Measurements from ENCODE around the gene CENPC. TPM values are rescaled to one million over a fixed set of nuclear protein-coding genes. Genes with fewer than 3 reads are reported as not detected.

The CENPC gene
- polyA plus RNA-seq, 1 of the 3 experiments (the other 2 are of a cell fraction) = 2.2 TPM

GRCh38 chr4:67447873-67448272 is 97.4 kb downstream of the CENPC start:
- no peak overlapping the region for H2AFZ ChIP-seq (ENCODE audit: low read depth)
- TF ChIP-seq GABPA (IDR thresholded peaks at IDR 0.05; ENCODE audit: low read depth) (no peak), RXRA (IDR thresholded peaks at IDR 0.05; ENCODE audit: borderline replicate concordance, low read depth) (no peak), FOSL2 (IDR thresholded peaks at IDR 0.05; ENCODE audit: borderline replicate concordance, low read depth) (no peak), EZH2phosphoT487 (IDR thresholded peaks at IDR 0.05; ENCODE audit: borderline replicate concordance, low read depth) (no peak), GATA2 (CRISPR knock-in tag; IDR thresholded peaks at IDR 0.05) (no peak), RFX5 (IDR thresholded peaks at IDR 0.05; ENCODE audit: low read length) (no peak)
- no peak overlapping the region for H3K9ac ChIP-seq
- 96% methylated on average over 1 of the region's 1 CpG for WGBS (ENCODE audit: low lambda C conversion rate)
- H3K4me1 ChIP-seq (ENCODE audit: control insufficient read depth in 1 of 2, insufficient read depth in 2 of 2, low read depth in 1 of 2, low read length in 1 of 2) = no peaks in the 10 kb centered on the region
- no peaks in the 10 kb centered on the region for H3F3A ChIP-seq (replicated peaks; ENCODE audit: insufficient read depth)
- no peak overlapping the region for H3K27ac ChIP-seq (ENCODE audit: low read depth in 2 of 2, low read length in 1 of 2)
- no peaks in the 10 kb centered on the region for H3K9me2 ChIP-seq
- ChIA-PET CTCF (no interaction called here), POLR2A (no interaction called here)
- no peaks in the 10 kb centered on the region for H3K9me3 ChIP-seq
- no peaks in the 10 kb centered on the region for H3K27me3 ChIP-seq (ENCODE audit: insufficient read depth)
- H4K20me1 ChIP-seq (ENCODE audit: insufficient read depth) = no peaks in the 10 kb centered on the region
- no peak overlapping the region for H3K4me3 ChIP-seq (ENCODE audit: low read depth in 2 of 2, low read length in 1 of 2)
- DNase-seq = no peak
- H3K79me2 ChIP-seq (ENCODE audit: insufficient read depth) = no peaks in the 10 kb centered on the region
- peaks cover 0 to 11% of the 10 kb centered on the region in 2 experiments for H3K36me3 ChIP-seq (replicated peaks in 1 of 2; ENCODE audit: control insufficient read depth in 1 of 2, insufficient read depth in 2 of 2, low read length in 1 of 2)
- no peak overlapping the region for H3K4me2 ChIP-seq

GRCh38 chr4:67446811-67447210 is 98.5 kb downstream of the CENPC start:
- POLR2A ChIA-PET = no interaction called here
- no peak overlapping the region for H2AFZ ChIP-seq (ENCODE audit: low read depth)
- DNase-seq = no peak
- 97% methylated on average over 1 of the region's 1 CpG for WGBS (ENCODE audit: low lambda C conversion rate)
- H3F3A ChIP-seq (replicated peaks; ENCODE audit: insufficient read depth) = no peaks in the 10 kb centered on the region
- no peaks in the 10 kb centered on the region for H4K20me1 ChIP-seq (ENCODE audit: insufficient read depth)
- H3K36me3 ChIP-seq (replicated peaks in 1 of 2; ENCODE audit: control insufficient read depth in 1 of 2, insufficient read depth in 2 of 2, low read length in 1 of 2) = peaks cover 0 to 15% of the 10 kb centered on the region in 2 experiments
- no peaks in the 10 kb centered on the region for H3K4me1 ChIP-seq (ENCODE audit: control insufficient read depth in 1 of 2, insufficient read depth in 2 of 2, low read depth in 1 of 2, low read length in 1 of 2)
- CTCF ChIA-PET = no interaction called here
- H3K79me2 ChIP-seq (ENCODE audit: insufficient read depth) = no peaks in the 10 kb centered on the region
- no peaks in the 10 kb centered on the region for H3K9me3 ChIP-seq
- no peaks in the 10 kb centered on the region for H3K9me2 ChIP-seq
- H3K4me3 ChIP-seq (ENCODE audit: low read depth in 2 of 2, low read length in 1 of 2) = no peak overlapping the region
- no peak overlapping the region for H3K4me2 ChIP-seq
- no peaks in the 10 kb centered on the region for H3K27me3 ChIP-seq (ENCODE audit: insufficient read depth)
- no peak overlapping the region for H3K27ac ChIP-seq (ENCODE audit: low read depth in 2 of 2, low read length in 1 of 2)
- H3K9ac ChIP-seq = no peak overlapping the region
- TF ChIP-seq TAF1 (IDR thresholded peaks at IDR 0.05; ENCODE audit: borderline replicate concordance, low read depth, low read length) = no peak
- TF ChIP-seq, protein P1, sequence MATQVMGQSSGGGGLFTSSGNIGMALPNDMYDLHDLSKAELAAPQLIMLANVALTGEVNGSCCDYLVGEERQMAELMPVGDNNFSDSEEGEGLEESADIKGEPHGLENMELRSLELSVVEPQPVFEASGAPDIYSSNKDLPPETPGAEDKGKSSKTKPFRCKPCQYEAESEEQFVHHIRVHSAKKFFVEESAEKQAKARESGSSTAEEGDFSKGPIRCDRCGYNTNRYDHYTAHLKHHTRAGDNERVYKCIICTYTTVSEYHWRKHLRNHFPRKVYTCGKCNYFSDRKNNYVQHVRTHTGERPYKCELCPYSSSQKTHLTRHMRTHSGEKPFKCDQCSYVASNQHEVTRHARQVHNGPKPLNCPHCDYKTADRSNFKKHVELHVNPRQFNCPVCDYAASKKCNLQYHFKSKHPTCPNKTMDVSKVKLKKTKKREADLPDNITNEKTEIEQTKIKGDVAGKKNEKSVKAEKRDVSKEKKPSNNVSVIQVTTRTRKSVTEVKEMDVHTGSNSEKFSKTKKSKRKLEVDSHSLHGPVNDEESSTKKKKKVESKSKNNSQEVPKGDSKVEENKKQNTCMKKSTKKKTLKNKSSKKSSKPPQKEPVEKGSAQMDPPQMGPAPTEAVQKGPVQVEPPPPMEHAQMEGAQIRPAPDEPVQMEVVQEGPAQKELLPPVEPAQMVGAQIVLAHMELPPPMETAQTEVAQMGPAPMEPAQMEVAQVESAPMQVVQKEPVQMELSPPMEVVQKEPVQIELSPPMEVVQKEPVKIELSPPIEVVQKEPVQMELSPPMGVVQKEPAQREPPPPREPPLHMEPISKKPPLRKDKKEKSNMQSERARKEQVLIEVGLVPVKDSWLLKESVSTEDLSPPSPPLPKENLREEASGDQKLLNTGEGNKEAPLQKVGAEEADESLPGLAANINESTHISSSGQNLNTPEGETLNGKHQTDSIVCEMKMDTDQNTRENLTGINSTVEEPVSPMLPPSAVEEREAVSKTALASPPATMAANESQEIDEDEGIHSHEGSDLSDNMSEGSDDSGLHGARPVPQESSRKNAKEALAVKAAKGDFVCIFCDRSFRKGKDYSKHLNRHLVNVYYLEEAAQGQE (IDR thresholded peaks at IDR 0.05; ENCODE audit: low read depth, low read length) = no peak
- TF ChIP-seq EZH2phosphoT487 (IDR thresholded peaks at IDR 0.05; ENCODE audit: borderline replicate concordance, low read depth) = no peak
- no peak for TF ChIP-seq FOSL2 (IDR thresholded peaks at IDR 0.05; ENCODE audit: borderline replicate concordance, low read depth)
- no peak for TF ChIP-seq IRF3 (IDR thresholded peaks at IDR 0.05; ENCODE audit: low read depth, low read length)
- TF ChIP-seq SIN3A (IDR thresholded peaks at IDR 0.05; ENCODE audit: borderline replicate concordance, low read depth, low read length) = no peak
- no peak for TF ChIP-seq RFX5 (IDR thresholded peaks at IDR 0.05; ENCODE audit: low read length)
- no peak for TF ChIP-seq TCF12 (IDR thresholded peaks at IDR 0.05)
- TF ChIP-seq GABPA (IDR thresholded peaks at IDR 0.05; ENCODE audit: low read depth) = no peak
- TF ChIP-seq CTCF (IDR thresholded peaks at IDR 0.05) = no peak
- TF ChIP-seq NRF1 (IDR thresholded peaks at IDR 0.05; ENCODE audit: low read depth, low read length) = no peak
- TF ChIP-seq ELF1 (IDR thresholded peaks at IDR 0.05) = no peak
- TF ChIP-seq SMC3 (IDR thresholded peaks at IDR 0.05; ENCODE audit: low read depth, low read length) = no peak
- TF ChIP-seq USF2 (IDR thresholded peaks at IDR 0.05; ENCODE audit: borderline replicate concordance, low read depth, low read length) = no peak
- TF ChIP-seq ZBTB33 (IDR thresholded peaks at IDR 0.05; ENCODE audit: borderline replicate concordance, low read depth) = no peak
- no peak for TF ChIP-seq CHD2 (IDR thresholded peaks at IDR 0.05; ENCODE audit: low read length, partially characterized antibody)

Data from SK-N-SH (cell line).